NCI-H226 (cell line): ENCODE results near the gene AMER3.

ENCODE experiments used
- DNase-seq: peaks from one replicate; pipeline ENCODE4 v3.0.0-alpha.2; 2015

Gene AMER3

DNA sequence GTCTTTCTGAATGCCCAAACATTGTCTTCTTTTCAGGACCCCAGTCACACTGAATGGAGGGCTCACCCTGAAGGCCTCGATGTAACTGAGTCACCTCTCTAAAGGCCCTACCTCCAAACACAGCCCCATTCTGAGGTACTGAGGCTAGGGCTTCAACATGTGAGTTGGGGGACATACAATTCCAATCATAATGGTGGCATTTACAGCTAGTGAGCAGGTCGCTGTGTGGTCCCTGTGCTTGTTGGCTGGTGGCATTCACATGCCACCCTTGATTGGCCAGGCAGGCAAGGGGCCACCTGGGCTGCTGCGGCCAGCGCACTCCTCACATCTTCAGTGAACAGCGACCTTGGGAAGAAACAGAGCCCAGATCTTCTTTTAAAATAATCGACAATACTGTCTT lies 30.7 kb downstream of the AMER3 start:
- no peak for DNase-seq

DNA sequence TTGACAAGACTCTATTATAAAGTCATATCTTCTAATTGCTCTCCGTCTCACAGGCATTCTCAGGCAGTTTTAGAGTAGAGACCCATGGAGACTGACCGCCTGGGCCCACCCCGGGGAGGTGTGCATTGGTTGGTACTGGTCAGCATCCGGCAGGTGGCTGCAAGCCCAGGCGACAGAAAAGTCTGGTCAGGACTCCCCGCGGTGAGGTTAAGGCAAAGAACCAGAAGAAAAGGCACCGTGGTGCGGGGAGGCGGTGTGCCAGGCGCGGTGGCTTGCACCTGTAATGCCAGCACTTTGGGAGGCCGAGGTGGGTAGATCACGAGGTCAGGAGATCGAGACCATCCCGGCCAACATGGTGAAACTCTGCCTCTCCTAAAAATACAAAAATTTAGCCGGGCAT lies 32.5 kb downstream of the AMER3 start:
- no peak for DNase-seq

DNA sequence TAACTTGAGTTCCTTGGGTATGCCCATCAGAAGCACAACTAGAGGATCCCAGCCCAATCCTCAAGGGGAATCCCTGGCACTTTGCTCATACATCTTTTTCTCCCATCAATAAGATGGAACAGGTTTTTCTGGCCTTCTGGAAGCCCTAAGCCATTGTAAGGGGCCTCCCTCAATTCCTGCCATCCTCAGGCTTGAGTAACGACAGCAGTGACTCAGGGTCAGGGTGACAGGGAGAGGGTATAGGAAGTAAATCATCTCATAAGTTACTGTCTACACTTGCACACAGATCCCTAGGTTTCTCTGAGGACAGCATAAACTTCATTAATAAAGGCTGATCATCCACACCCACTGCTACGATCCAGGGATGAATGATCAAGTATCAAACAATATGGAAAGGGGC lies 35.0 kb downstream of the AMER3 start:
- DNase-seq: no peak

DNA sequence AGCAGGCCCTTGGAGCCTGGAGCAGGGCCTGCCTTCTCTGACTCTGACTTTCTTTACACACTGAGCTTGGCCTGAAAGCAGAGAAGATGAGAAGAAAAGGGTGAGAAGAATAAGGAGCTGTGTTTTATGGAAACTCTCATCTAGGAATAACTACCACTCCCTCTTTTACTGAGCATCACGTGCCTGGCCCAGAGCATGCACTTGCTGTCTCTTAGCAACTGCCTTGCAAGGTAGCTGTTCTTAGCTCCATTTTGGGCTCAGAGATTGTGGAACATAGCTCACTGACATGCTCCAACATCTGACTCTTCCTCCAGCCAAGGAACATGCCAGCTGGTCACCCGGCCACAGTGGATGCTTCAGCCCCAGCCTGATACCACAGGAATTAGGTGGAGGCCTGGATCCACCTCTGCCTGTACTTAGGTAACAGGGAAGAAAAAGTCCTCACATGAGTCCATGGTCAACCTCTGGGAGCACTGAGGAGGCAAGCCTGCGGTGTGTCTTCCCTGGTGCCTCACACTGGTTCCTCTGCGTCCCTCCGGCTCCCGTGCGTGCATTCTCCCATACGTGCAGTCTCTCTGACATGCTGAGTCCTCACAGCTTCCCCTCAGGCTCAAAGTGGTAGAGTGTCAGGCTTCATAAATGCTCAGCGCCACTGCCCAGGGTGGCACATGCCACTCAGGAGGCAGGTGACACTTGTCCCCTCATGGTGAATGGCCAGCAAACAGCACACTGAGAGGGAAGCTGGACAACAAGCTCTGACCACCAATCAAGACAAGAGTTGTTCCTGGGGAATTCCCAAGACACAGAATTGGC lies 35.7 kb downstream of the AMER3 start:
- DNase-seq: no peak

DNA sequence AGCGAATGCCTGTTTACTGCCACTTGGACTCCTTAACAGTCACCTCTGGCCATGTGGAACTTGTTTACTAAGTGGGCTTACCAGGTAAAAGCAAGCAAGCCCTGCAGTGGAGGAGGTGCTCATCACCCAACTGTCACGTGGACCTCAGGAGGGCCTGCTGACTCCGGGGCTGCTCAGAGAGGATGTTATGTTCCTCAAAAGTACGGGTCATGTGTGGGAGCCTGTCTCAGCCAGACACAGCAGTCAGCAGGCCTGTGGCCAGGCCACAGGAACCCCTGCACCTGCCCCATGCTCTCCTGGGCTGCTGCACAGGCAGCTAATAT lies 36.2 kb downstream of the AMER3 start:
- DNase-seq: no peak

DNA sequence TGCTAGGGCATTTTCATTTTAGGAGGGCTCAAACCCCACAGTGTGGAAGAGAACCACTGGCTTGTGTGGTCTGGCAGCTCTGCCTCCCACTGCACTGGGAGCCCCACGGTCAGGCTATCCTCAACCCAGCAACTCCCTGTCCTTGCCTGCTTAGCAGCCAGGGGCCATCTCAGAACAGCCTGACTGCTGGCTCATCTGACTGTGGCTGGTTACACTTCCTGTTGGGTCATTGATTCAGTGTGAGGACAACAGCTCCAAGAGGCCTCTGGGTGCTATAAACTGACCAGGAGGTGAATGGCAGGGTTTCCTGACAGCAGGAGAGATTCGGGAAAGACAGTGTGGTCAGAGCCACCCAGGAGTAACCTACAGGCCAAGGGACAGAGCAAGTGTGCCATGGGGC lies 40.1 kb downstream of the AMER3 start:
- no peak for DNase-seq

DNA sequence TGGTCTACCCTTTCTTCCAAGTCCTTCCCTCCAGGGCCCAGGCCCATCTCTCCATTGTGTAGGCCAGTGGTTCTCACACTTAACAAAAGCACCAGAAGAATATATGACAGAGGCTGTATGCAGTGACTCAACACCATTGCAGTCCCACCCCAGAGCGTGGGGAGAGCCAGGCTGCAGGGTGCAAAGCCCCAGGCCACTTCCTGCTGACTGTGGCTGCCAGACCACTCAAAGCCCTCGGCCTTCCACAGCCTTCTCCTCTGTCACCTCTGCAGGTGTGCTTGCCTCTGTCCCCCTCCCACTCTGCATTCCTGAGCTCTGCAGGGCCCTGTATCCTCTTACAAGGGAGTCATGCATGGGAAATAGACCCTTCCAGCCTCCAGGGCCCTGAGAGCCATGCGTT lies 41.0 kb downstream of the AMER3 start:
- no peak for DNase-seq

DNA sequence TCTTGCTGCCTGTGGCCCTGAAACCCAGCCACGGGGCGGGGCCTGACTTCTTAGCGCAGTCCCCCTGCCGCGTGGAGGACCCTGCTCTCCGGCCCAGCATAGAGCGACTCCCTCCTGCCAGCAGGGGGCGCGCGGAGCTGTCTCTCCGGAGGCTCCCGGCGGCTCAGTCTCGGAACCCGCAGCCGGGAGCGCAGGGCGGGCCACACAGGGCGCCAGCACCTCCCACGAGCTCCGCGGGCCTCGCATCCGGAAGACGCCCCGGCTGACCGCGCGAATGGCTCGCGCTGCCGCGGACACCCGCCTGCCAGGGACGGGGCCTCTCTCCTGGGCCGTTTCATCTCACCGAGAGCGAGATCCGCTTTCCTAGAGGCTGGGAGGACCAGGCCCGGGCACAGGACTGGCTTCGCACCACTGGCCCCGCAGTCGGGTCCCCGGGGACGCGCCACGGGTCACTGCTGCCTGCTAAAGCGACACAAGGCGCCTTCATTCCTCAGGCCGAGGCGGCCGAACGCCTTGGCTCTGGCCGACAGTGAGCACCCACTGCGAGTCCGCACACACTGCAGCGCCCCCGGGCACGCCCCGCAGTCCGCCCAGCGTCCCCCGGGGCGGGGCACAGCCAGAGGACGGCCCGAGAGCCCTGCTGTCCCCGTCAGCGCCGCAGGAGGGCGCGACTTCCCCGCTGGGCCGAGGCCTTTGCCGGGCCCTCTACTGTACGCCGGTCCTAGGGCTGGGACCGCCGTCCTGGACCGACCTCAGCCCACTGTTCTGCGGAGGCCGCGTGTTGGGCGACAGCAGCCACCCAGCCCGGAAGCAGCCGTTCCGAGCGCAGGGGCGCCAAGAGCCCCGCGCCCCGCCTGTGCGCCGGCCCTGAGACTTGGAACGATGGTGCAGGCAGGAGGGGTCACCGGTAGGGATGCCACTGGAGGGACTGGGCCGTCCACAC lies 42.4 kb downstream of the AMER3 start:
- peak; percentile 83 for DNase-seq

DNA sequence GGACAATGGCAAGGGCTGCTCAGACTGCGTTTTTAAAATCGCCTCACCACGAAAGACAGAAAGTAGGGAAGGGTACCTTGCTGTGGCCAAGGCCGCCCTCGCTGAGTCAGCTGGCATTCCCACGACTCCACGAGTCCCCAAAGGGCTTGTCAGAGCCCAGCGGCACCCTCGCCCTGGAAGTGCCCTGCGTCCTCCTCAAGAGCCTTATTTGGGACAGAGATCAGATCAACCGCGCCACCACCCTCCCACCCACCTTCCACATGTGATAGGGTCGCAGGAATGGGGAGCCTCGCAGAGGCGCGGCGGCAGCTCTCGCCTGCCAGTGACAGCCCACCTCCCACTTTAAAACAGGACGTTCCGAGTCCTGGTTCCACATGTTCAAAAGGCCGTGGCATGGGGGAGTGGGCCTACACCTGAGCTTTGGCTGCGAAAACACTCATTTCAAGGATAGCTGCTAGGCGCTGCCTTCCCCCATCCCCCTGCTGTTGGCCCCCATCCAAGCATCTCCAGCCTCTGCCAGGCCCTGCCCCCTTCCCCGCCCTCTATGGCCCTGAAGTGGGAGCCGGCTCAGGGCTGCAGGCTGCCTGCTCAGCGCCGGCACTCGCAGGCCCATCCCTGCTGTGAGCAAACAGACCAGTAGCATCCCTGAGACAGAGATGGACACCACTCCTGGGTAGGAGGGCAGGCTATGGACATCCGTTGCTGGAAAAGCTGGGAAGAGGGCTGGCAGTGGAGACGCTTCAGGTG lies 43.3 kb downstream of the AMER3 start:
- DNase-seq: no peak

DNA sequence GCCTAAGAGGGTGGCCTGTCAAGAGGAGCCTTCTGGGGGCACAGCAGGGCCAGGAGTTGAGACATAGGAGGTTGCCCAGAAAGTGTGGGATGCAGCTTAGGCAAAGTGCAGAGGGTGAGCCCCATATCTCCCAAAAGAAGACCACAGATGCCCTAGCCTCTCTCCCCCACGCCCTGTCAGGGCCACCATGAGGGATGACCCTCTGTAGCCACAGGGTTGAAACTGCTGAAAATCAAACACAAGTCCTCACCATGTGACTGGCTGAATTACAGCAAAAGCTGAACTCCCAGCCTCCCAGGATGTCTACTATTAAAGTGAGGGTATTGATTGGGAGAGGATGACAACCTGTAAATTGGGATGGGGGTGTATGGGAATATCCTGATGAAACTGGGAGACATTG lies 44.0 kb downstream of the AMER3 start:
- DNase-seq: no peak

DNA sequence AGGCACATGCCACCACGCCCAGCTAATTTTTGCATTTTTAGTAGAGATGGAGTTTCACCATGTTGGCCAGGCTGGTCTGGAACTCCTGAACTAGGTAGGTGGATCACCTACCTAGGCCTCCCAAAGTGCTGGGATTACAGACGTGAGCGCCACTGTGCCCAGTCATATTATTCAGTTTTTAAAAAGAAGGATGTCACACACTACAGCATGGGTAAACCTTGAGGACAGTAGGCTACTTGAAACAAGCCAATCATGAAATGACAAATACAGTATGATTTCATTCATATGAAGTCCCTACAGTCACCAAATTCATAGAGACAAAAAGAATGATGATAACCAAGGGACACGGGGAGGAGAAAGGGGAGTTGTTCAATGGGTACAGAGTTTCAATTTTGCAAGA lies 50.3 kb downstream of the AMER3 start:
- DNase-seq: no peak

DNA sequence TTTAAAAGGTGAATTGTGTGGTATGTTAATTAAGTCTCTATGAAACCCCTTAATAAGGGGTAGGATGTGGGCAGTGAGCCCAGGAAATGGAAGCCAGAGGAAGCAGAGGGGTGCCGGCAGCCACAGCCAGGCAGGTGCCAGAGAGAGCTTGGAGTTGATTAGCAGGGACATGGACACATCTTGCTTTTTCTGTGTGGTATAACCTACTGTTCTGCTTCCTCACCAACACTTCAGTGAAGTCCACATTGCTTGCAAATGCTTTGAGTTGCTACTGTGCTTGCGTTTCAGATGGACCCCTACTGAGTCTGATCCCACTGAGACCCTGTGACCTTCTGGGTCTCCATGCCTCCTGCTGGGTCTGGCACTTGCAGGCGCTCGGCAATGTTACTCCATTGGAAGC lies 51.0 kb downstream of the AMER3 start:
- no peak for DNase-seq

DNA sequence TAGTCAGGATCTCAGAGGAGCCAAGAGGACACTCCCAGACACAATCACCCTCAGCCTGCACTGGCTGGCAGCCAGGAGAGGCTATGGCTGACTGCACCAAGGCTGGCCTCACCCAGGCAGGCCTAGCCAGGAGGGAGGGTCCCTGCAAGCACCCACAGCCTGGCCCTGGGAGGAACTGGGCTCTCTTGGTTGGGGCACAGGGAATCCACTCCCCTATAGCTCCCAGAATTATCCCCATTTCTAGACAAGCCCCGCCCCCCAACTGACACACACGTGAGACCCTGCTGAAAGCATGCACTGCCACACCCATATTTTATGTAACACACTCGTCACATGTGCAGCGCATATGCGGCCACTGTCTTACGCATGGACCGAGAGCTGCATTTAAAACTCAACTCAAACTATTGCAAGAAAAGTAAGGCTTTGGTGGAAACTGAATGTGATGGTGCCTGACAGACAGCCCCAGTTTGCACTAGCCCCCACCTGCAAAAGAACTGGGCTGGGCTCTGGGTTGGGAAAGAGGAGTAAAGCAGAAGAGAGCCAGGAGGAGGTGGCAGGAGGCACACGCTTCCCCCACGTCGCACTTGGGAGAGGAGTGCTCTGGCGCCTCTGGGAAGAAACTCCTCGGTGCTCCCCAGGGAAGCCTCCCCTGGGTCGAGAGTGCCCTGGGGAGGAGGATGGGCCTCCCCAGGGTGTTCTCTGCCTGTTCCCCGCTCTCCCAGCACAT lies 52.5 kb downstream of the AMER3 start:
- DNase-seq: no peak

DNA sequence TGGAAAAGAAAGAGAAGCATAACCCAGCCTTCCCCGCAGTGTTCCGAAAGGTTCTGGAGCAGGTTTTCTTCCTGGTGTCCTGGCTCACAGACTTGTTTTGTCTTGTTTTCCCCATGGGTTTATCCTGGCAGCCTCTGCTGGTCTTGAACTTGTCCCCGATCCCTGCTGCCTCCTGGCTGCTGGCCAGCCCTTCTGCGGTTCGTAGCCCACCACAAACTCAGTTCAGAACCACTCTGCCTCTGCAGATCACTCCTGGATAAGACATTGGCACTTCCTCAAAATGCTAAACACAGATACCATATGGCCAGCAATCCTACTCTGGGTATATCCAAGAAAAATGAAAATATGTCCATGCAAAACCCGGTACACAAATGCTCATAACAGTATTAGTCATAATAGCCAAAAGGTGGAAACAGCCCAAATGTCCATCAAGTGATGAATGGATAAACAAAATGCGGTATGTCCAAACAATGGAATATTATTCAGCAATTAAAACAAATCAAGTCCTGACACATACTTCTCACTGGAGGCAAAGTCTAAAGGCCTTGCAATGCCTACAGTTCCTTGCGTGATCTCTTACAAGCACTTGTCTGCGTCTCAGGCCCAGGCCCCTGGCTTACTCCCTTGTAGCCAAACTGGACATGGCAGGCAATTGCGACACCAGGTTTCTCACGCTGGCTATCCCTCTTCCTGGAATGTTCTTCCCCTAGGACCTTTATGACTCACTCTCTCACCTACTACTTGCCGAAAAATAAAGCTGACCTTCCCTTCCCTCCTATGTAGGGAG lies 53.3 kb downstream of the AMER3 start:
- peak; percentile 84 for DNase-seq

DNA sequence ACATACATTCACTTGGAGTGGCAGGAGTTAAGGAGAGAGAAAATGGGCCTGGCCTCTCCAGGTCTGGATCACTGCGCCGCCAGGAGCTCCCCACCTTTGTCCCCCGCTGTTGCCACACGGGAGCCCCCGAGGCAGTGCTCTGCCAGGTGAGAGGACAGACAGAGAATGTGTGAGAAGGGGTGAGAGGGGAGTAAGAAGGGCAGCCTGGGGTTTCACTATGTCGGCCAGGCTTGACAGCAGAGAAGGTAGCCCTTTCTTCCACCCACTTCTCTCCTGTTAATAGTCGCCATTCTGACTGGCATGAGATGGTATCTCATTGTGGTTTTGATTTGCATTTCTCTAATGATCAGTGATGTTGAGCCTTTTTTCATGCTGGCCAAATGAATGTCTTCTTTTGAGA lies 55.1 kb downstream of the AMER3 start:
- no peak for DNase-seq

DNA sequence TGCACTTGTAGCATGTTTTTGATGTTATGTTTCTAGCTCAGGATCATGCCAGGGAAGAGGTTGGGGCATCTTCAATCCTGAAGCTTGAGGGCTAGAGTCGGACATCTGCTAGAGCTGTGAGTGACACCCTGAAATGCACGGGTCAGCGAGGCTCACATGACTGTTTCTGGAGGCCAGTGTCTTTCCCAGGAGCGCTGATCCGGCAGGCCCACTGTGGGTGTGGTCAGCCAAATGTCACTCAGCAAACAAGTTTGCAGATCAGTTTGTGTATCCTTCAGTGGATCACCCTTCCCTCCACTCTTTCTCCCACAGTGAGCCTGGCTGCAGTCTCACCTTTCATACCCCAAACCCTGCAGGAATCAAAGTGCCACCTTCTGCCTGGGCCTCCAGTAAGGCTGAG lies 58.4 kb downstream of the AMER3 start:
- DNase-seq: no peak

DNA sequence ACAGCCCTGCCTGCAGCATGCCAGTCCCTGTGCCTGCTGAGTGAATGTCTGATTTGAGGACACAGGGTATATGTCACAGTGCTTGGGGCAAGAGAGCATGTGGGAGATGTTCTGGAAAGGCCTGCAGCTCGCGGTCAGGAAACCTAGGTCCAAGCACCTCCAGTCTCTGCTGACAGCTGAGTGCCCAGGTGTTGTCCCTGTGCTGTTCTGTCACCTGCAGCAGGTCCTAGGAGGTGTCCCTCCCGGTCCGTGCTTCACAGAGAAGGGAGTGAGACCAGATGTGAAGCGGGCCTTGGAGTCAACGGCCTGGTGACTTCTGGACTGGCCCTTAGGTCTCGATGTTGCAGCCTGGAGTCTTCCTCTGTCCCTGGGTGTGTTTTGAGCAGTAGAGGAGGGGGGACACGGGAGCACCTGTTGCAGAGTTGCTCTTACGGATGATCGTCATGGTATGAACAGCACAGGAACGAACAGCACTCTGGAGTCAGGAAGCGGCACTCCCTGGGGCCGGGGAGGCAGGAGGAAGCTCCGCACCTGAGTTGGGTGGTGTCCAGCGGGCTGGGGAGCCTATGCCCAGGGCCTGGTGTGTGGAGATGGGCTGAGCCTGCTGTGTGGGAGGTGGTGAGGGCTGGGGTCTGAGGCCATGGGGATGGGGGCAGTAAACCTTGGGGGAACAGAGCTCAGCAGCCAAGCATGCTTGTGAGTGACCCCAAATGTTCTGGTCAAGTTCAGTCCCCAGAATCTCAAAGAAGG lies 59.8 kb downstream of the AMER3 start:
- no peak for DNase-seq
